ENCODE data around the gene MLLT10.

MLLT10 gene

GRCh38 chr10:21524526-21525366, 9.3 kb upstream of the MLLT10 start:
- TF ChIP-seq CTCF (IDR thresholded peaks at IDR 0.05), result no peak

GRCh38 chr10:21525367-21526187, 8.5 kb upstream of the MLLT10 start, which contains the start of gene SKIDA1:
SKIDA1 (minus strand) TSS chr10:21525682; CDS start chr10:21517822, 7,860 bp downstream.
- no peak for TF ChIP-seq CTCF (IDR thresholded peaks at IDR 0.05)

GRCh38 chr10:21526188-21526859, 7.7 kb upstream of the MLLT10 start:
- TF ChIP-seq CTCF (IDR thresholded peaks at IDR 0.05), result no peak

- no peak for TF ChIP-seq CTCF (IDR thresholded peaks at IDR 0.05)
Observed at GRCh38 chr10:21526860-21527597, 7.0 kb upstream of the MLLT10 start.

GRCh38 chr10:21527598-21528235, 6.3 kb upstream of the MLLT10 start:
- no peak for TF ChIP-seq CTCF (IDR thresholded peaks at IDR 0.05)

GRCh38 chr10:21528236-21529031, 5.6 kb upstream of the MLLT10 start:
- TF ChIP-seq CTCF (IDR thresholded peaks at IDR 0.05), result no peak

Data from LNCAP (cell line).